Activated CD8-positive, alpha-beta memory T cell treated with anti-CD3 and anti-CD28 coated beads for 1 hour (primary cell): ENCODE measurements around the gene IQCN.
A peak's percentile ranks its signal among the peaks of the same experiment; 100 is the strongest.

ENCODE experiments used
- DNase-seq, 2 donors: peaks; one replicate each; pipeline ENCODE4 v3.0.0-alpha.2; 2020; ENCODE audit warnings: low read depth in 1 of 2; ENCODE audit errors: extremely low read depth in 1 of 2

The IQCN gene

GRCh38 chr19:18306209-18306887 lies 32.1 kb upstream of the IQCN start:
- no peak for DNase-seq

GRCh38 chr19:18304458-18305310 lies 30.4 kb upstream of the IQCN start:
- DNase-seq = peak; percentile 72 to 76

- DNase-seq = no peak
Measured at GRCh38 chr19:18304208-18304457, 29.9 kb upstream of the IQCN start.

GRCh38 chr19:18301718-18302111 lies 27.5 kb upstream of the IQCN start:
- DNase-seq = no peak

- DNase-seq = no peak
Measured at GRCh38 chr19:18300930-18301717, 26.9 kb upstream of the IQCN start.

- no peak for DNase-seq
Measured at GRCh38 chr19:18299654-18300053, 25.4 kb upstream of the IQCN start.

- DNase-seq = no peak
Measured at GRCh38 chr19:18298601-18299000, 24.3 kb upstream of the IQCN start.

GRCh38 chr19:18297308-18297707 lies 23.1 kb upstream of the IQCN start:
- DNase-seq = no peak

GRCh38 chr19:18295034-18295451 lies 20.8 kb upstream of the IQCN start:
- DNase-seq = no peak

GRCh38 chr19:18294467-18294864 lies 20.2 kb upstream of the IQCN start:
- DNase-seq = peak; percentile 88 to 98

GRCh38 chr19:18293642-18294466 lies 19.6 kb upstream of the IQCN start:
- DNase-seq = no peak

GRCh38 chr19:18292810-18293641 lies 18.8 kb upstream of the IQCN start:
- no peak for DNase-seq

- no peak for DNase-seq
Measured at GRCh38 chr19:18292462-18292809, 18.2 kb upstream of the IQCN start.

GRCh38 chr19:18291590-18292461 lies 17.6 kb upstream of the IQCN start:
- peak in 1 of 2 donors; percentile 66 for DNase-seq

GRCh38 chr19:18291019-18291524 lies 16.8 kb upstream of the IQCN start:
- DNase-seq = no peak

- peak; percentile 45 to 77 for DNase-seq
Measured at GRCh38 chr19:18290302-18291018, 16.2 kb upstream of the IQCN start.

GRCh38 chr19:18289471-18290301 lies 15.4 kb upstream of the IQCN start:
- no peak for DNase-seq
